ENCODE results near the gene SYPL1. TPM values are rescaled to one million over a fixed set of nuclear protein-coding genes. Genes with fewer than 3 reads are reported as not detected.

SYPL1 gene
- total and polyA plus RNA-seq, 7 donors = 66.3 to 113 (median 79.0) TPM

DNA sequence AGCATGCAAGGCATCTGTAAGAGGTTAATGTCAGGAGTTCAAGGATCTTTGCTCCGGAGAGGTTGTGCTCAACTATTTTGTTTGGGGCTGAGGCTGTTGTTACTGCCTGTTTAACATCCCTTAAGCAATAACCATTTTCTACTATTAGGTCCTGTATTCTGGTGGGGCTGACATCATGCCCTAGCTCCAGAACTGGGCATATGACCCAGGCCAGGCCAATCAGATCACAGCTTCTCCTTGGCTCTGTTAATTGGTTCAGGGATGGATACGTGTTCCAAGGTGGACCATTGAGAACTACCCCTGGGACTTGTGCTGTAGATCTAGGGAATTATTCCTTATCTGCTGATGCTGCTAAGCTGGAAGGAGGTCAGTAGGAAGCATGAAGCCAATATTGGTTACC, 67.0 kb downstream of the SYPL1 start:
- intact Hi-C loops (cut with DNase I) = loop anchor here in 1 of 2 donors (2.0 kb wide), 1 partner anchor 392 kb away; no protein-coding TSS in a partner anchor
- Histone ChIP-seq H3K4me1 (peaks cover 10% of the 10 kb centered on the region), H3K27ac (no peak overlapping the region), H3K27me3 (ENCODE audit: insufficient read depth in 3 of 3, low read length in 2 of 3) (no peaks in the 10 kb centered on the region), H3K36me3 (ENCODE audit: insufficient read depth in 1 of 2, low read depth in 1 of 2) (no peaks in the 10 kb centered on the region), H3K4me3 (no peak overlapping the region), H3K9me3 (no peaks in the 10 kb centered on the region)
- TF ChIP-seq, protein P1, sequence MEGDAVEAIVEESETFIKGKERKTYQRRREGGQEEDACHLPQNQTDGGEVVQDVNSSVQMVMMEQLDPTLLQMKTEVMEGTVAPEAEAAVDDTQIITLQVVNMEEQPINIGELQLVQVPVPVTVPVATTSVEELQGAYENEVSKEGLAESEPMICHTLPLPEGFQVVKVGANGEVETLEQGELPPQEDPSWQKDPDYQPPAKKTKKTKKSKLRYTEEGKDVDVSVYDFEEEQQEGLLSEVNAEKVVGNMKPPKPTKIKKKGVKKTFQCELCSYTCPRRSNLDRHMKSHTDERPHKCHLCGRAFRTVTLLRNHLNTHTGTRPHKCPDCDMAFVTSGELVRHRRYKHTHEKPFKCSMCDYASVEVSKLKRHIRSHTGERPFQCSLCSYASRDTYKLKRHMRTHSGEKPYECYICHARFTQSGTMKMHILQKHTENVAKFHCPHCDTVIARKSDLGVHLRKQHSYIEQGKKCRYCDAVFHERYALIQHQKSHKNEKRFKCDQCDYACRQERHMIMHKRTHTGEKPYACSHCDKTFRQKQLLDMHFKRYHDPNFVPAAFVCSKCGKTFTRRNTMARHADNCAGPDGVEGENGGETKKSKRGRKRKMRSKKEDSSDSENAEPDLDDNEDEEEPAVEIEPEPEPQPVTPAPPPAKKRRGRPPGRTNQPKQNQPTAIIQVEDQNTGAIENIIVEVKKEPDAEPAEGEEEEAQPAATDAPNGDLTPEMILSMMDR (IDR thresholded peaks at IDR 0.05) = no peak
- DNase-seq = no peak
- no peak for ATAC-seq
- WGBS, 3 donors = 52 to 70% (median 56%) methylated on average over 2 of the region's 2 CpGs

- ATAC-seq = peak in 1 of 4 donors; percentile 10
- intact Hi-C loops (cut with DNase I) = loop anchor here in 1 of 2 donors (1.0 to 5.0 kb wide), 2 partner anchors 110 to 282 kb away; no protein-coding TSS in a partner anchor
- 87 to 94% (median 88%) methylated on average over 4 of the region's 4 CpGs for WGBS, 3 donors
- no peak overlapping the region for H3K4me3 ChIP-seq
- H3K36me3 ChIP-seq (ENCODE audit: insufficient read depth in 1 of 2, low read depth in 1 of 2) = no peaks in the 10 kb centered on the region
- no peak overlapping the region for H3K27ac ChIP-seq
- no peaks in the 10 kb centered on the region for H3K27me3 ChIP-seq (ENCODE audit: insufficient read depth in 3 of 3, low read length in 2 of 3)
- DNase-seq = no peak
- TF ChIP-seq, protein P1 (IDR thresholded peaks at IDR 0.05) = no peak
- peaks cover 10% of the 10 kb centered on the region for H3K4me1 ChIP-seq
- no peaks in the 10 kb centered on the region for H3K9me3 ChIP-seq
These were observed 69.9 kb downstream of the SYPL1 start for GRCh38 chr7:106042196-106042611.

DNA sequence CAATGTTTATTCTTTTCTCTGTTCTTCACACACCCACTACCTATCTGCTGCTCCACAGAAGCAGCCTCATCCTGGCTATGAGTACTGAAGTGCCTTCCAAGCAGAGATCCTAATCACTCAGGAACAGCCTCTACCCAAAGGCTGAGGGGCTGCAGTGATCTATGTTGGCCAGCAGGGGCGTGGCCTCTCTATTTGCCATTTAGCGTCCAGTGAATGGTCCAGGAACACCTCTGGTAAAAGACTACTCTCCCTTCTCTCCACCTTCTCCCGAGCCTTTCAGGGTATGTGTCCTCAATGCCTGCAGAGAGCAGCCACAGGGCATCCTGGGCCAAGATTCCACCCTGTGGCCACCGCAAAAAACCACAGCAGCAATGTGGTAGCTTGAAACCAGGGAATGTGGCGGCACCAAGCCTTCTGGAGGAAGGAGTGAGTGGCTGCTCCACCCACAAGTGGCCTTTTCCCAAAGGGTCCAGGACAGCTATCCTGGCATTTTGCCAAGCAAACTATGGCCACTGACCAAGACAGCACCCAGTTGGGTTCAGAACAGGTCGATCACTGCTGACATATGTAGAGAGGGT, 70.9 kb downstream of the SYPL1 start:
- ATAC-seq = peak in 3 of 4 donors; percentile 51 to 65 (median 61)
- WGBS, 3 donors = 42 to 55% (median 50%) methylated on average over 6 of the region's 6 CpGs
- no peak for DNase-seq
- TF ChIP-seq, protein P1 (IDR thresholded peaks at IDR 0.05) = peak; percentile 62
- Histone ChIP-seq H3K4me3 (no peak overlapping the region), H3K27me3 (ENCODE audit: insufficient read depth in 3 of 3, low read length in 2 of 3) (no peaks in the 10 kb centered on the region), H3K4me1 (peaks cover 10% of the 10 kb centered on the region), H3K36me3 (ENCODE audit: insufficient read depth in 1 of 2, low read depth in 1 of 2) (no peaks in the 10 kb centered on the region), H3K9me3 (no peaks in the 10 kb centered on the region), H3K27ac (no peak overlapping the region)
- intact Hi-C loops (cut with DNase I) = loop anchor here (2.0 to 5.0 kb wide), 3 partner anchors 109 to 386 kb away; no protein-coding TSS in a partner anchor

Other genes with a start within 250 kb of the SYPL1 start
- 1 to 10 TPM; 3.0 to 6.0 (median 4.0) TPM for gene ATXN7L1, start 235.7 kb downstream of the SYPL1 start, total RNA-seq
- 1 to 10 TPM; 1.2 to 1.9 (median 1.5) TPM for gene ATXN7L1, start 235.7 kb downstream of the SYPL1 start, polyA plus RNA-seq
- 1 to 10 TPM in 2 of 4 donors, under 1 TPM in 2; 0.30 to 1.7 (median 0.78) TPM for gene CDHR3, start 149.0 kb downstream of the SYPL1 start, total RNA-seq
- gene CDHR3, start 149.0 kb downstream of the SYPL1 start, polyA plus RNA-seq = under 1 TPM; 0.31 to 0.44 (median 0.43) TPM
- gene NAMPT, start 172.7 kb upstream of the SYPL1 start, total RNA-seq = 100 to 1,000 TPM in 3 of 4 donors, 10 to 100 TPM in 1; 67.9 to 401 (median 166) TPM
- 100 to 1,000 TPM in 1 of 3 donors, 10 to 100 TPM in 2; 57.2 to 209 (median 74.0) TPM for gene NAMPT, start 172.7 kb upstream of the SYPL1 start, polyA plus RNA-seq

All from psoas muscle (tissue), 8 donors.